NCI-H146 treated with DMSO at 0.1 percent for 48 hours (cell line): ENCODE measurements around the gene PARD3.
"Not testable (repeated sequence)": the region's sequence is repeated elsewhere in the genome, so short reads cannot be mapped to it uniquely, and the experiment has no call there.

ENCODE experiments used
- DNase-seq: peaks from one replicate; lab custom pipeline; 2025; ENCODE audit not compliant: unreplicated experiment; lab: John Stamatoyannopoulos, UW

PARD3 gene

GRCh38 chr10:34744590-34744989, 70.5 kb downstream of the PARD3 start:
- DNase-seq: no peak

- DNase-seq: no peak
Measured at GRCh38 chr10:34743814-34744213, 71.3 kb downstream of the PARD3 start.

- no peak for DNase-seq
Measured at GRCh38 chr10:34742456-34742855, 72.6 kb downstream of the PARD3 start.

GRCh38 chr10:34741087-34741486, 74.0 kb downstream of the PARD3 start:
- DNase-seq: not testable (repeated sequence)

- DNase-seq: peak; percentile 22
Measured at GRCh38 chr10:34740321-34740720, 74.8 kb downstream of the PARD3 start.

- DNase-seq: peak; percentile 69
Measured at GRCh38 chr10:34739915-34740314, 75.2 kb downstream of the PARD3 start.

GRCh38 chr10:34737772-34738169, 77.3 kb downstream of the PARD3 start:
- no peak for DNase-seq

- DNase-seq: no peak
Measured at GRCh38 chr10:34736976-34737771, 77.9 kb downstream of the PARD3 start.

GRCh38 chr10:34734918-34735317, 80.2 kb downstream of the PARD3 start:
- DNase-seq: no peak

- DNase-seq: peak; percentile 5
Measured at GRCh38 chr10:34732926-34733325, 82.2 kb downstream of the PARD3 start.

- no peak for DNase-seq
Measured at GRCh38 chr10:34731885-34732701, 83.0 kb downstream of the PARD3 start.

GRCh38 chr10:34731213-34731612, 83.9 kb downstream of the PARD3 start:
- DNase-seq: no peak

GRCh38 chr10:34730726-34731125, 84.4 kb downstream of the PARD3 start:
- DNase-seq: no peak

- DNase-seq: no peak
Measured at GRCh38 chr10:34729619-34730018, 85.5 kb downstream of the PARD3 start.

GRCh38 chr10:34728361-34728760, 86.7 kb downstream of the PARD3 start:
- DNase-seq: no peak

GRCh38 chr10:34727595-34728033, 87.5 kb downstream of the PARD3 start:
- DNase-seq: no peak

- no peak for DNase-seq
Measured at GRCh38 chr10:34726862-34727261, 88.2 kb downstream of the PARD3 start.

- DNase-seq: peak; percentile 9
Measured at GRCh38 chr10:34723750-34724149, 91.3 kb downstream of the PARD3 start.

GRCh38 chr10:34722404-34722803, 92.7 kb downstream of the PARD3 start:
- DNase-seq: no peak

GRCh38 chr10:34721208-34721840, 93.8 kb downstream of the PARD3 start:
- no peak for DNase-seq

- no peak for DNase-seq
Measured at GRCh38 chr10:34719746-34720145, 95.3 kb downstream of the PARD3 start.

GRCh38 chr10:34719328-34719727, 95.8 kb downstream of the PARD3 start:
- no peak for DNase-seq
